Endometrium (tissue), 2 donors: ENCODE measurements around the gene TRIM62.

Experiments used
- FAIRE-seq: peaks from 2 replicates; lab custom pipeline; 2012; peaks lifted over from hg19 to GRCh38; lab: Jason Lieb, UNC
- donor health status: control.
- donor health status: control.

Gene TRIM62

DNA sequence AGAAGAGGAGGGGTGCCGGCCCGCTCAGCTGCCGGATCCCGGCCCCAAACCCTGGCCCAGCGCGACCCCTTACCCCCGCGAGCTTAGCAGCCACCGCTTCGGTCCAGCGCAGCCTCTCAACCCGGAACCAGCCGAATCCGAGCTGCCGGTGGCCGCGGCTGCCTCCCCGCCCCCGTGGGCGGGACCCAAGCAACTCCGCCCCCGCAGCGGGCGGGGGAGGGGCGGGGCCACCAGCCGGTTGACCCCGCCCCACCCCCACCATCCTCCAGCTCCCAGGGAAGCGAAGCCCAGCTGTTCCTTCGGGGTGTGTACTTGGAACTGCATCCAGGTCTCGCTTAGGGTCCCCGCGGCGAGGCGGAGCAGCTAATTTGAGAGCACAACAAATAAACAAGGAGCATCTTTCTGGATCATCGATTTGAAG, at the start of gene TRIM62:
Gene TRIM62 (minus strand): TSS at position 123 of the 421 bp plus-strand sequence. CDS start 611 bp downstream, outside the sequence.
- no peak for FAIRE-seq

DNA sequence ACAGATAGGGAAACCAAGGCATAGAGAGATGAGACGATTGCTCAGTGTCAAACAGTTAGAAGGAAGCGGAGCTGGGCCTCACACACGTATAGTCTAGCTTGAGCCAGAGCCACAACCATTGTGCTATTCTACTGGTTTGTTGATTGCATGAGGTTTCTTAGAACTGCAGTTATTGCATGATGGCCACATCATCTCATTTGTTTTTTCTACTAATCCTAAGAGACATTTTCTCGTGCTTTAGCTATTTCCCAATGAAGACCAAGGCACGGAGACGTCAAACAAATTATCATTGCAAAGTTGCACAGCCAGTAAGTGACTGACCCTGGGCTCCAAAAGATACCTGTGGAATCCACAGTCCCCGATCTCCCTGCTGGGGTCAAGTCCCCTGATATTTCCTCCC, 49.3 kb upstream of the TRIM62 start:
- no peak for FAIRE-seq

DNA sequence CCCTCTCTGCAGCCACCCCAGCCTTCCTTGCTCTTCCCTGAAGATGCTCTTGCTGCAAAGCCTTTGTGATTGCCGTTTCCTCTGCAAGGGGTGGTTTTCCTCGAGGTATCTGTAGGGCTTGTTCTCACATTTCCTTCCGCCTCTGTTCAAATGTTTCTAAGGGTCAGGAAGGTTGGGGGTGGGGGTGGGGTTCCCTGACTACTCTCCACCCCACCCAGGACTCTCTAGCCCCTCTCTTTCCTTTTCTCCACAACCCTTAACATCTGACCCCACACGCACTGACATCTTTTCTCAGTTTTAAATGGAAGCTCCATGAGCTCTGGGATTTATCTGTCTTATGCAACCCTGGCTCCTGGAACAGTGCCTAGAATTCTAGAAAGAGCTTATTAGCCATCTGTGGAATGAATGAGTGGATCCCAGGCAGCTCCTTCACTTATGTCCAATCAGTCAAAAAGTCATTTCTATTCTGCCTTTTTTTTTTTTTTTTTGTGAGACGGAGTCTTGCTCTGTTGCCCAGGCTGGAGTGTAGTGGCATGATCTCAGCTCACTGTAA, 47.2 kb upstream of the TRIM62 start:
- no peak for FAIRE-seq

DNA sequence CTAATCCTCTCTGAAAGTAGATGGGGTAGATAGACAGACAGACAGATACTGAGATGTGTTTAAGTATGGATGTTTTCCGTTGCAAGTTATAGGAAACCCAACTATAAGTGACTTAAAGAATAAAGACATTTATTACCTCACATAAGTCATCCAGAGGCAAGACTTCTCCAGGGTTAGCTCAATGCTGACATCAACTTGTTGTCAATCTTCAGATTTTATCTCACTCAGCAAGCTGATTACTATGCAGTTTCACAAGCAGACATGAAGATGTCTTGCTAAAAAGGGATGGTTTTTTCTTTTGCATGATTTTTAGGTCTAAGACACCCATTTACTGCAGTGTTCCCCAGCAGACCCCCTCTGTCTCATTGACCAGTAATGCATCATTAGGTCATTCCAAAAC, 43.7 kb upstream of the TRIM62 start:
- FAIRE-seq = no peak

DNA sequence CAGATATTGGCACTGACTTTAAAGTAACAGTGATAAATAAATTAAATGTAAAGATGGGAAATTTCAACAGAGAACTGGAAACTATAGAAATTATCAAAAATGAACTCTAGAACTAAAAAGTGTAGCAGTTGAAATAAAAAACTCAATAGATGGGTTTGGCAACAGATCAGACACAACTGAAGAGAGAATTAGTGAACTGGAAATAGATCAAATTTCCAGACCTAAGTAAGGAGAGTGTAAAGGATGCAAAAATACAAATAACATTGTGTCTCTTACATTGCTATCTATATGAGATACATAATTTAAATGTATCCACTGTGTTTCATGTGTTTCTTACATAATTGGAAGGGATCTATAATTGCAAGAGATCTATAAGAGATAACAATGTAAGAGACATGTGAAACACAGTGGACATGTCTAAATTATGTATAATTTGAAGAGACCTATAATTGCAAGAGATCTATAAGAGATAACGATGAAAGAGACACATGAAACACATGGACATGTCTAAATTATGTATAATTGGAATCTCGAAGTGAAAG, 42.4 kb upstream of the TRIM62 start:
- FAIRE-seq = no peak

DNA sequence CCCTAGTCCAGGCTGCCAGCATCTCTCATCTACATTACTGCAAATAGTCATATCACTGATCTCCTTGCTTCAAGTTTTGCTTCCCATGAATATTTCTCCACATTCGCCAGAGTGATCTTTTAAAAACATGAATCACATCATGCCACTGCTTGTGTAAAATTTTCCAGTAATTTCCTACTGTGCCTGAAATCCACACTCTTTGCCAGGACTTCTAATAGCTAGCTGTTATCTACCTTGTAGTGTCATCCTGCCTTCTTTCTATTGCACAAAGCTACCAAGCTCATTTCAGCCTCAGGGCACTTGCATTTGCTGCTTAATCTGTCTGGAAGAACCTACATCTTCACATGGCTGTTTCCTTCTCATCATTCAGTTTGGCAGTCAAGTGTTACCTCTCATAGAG, 40.5 kb upstream of the TRIM62 start:
- no peak for FAIRE-seq

DNA sequence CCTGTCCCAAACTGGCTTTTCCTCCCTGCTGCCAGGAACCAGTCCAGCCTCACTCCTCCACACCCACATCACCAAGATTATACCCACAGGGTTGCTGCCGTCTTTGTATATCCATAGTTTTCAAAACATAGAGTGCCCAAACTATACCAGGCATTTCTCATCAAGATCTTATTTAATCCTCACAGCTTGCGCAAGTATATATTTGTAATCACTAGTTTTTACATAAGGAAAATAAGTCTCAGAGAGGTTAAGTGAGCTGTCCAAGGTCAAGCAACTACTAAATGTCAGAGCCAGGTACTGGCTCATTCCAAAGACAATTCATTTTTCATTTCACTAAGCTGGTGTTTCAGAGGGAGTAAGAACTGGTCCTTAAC, 39.5 kb upstream of the TRIM62 start:
- FAIRE-seq = no peak

DNA sequence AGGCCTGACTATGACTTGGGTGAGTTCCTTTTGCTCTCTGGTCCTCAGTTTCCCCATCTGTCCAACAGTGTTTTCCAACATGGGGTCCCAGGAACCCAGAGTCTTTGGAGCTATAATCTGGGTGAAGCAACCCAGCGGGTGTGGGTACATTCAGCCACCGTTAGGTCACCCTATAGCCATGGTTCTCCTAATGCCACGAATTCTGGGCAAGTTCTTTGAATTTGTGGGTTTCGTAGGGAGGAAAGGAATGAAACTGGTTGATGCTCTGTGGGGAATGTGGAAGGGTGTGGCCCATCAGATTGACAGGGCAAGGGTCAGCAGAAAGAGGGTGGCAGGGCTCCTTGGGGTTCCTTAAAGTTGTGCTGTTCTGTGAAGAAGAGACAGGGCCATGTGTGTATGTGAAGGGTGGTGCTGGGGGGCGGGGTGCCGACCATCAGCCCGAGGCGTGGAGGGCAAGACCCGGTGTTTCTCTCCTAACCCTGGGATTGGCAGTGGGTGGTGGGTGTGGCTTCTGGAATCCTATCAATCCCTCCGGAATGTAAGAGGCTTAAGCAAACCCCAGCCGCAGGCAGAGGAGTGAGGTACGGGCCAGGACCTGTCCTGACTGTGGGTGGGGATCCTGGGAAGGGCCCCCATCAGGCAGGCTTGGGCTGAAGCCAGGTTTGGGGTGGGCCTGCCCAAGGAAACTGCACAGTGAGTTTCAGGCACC, 39.0 kb upstream of the TRIM62 start:
- no peak for FAIRE-seq

DNA sequence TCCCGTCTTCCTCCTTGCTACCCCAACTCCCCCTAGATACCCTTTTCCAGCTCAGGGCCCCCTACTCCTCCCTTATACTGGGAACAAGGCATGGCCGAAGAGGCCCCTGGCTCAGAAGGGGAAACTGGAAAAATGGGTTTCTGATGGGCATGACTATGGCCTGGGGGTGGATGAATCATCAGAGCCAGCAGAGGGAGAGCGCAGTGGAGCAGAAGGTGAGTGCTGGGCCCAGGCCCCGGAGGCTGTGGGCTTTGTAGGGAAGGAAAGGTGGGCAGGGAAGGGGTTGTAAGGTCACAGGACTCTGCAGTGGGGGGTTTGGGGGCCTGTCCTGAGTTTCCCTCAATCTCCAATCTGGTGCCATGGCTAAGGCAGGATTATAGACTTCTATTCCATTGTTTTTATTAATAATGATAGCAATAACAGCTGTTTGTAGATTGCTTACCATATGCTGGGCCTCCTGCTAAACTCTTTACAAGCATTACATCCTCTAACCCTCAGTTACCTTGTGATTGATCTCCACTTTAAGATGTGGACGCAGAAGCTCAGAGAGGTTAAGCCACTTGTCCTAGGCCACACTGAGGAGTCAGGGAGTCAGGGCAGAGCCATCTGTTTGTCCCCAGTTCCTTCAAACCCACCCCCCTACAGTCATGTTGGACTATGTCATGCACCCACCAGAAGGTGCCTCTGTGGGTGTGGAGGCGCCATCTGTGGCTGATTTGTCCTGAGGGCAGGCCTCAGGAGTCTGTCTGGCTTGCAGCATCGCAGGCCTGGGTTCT, 38.2 kb upstream of the TRIM62 start:
- no peak for FAIRE-seq

DNA sequence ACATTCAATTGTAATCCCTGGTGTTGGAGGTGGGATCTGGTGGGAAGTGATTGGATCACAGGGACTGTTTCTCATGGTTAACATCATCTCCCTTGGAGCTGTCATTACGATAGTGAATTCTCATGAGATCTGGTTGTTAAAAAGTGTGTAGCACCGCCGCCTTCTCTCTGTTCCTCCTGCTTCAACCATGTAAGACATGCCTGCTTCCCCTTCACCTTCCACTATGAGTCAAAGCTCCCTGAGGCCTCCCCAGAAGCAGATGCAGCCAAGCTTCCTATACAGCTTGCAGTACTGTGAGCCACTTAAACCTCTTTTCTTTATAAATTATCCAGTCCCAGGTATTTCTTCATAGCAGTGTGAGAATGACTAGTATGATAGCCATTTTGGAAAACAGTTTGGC, 30.1 kb upstream of the TRIM62 start:
- no peak for FAIRE-seq

DNA sequence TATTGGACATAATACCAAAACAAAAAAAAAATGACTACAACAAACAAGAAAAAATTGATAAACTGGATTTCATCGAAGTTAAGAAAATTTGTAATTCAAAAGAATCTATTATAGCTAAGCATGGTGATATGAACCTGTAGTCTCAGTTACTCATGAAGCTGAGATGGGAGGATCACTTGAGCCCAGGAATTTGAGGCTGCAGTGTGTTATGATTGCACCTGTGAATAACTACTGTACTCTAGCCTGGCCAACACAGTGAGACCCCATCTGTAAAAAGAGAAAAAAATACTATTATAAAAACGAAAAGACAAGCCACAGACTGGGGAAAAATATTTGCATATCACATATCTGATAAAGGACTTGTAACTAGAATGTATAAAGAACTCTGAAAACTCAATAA, 24.5 kb upstream of the TRIM62 start:
- FAIRE-seq = no peak

DNA sequence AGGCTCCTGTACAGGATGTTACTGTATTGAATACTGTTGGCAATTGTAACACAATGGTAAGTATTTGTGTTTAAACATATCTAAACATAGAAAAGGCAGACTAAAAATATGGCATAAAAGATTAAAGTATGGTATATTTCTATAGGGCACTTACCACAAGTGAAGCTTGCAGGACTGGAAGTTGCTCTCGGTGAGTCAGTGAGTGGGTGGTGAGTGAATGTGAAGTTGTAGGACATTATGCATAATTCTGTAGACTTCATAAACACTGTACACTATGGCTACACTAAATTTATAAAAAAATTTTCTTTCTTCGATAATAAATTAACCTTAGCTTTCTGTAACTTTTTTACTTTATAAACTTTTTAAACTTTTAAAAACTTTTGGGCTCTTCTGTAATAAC, 13.7 kb upstream of the TRIM62 start:
- FAIRE-seq = no peak

DNA sequence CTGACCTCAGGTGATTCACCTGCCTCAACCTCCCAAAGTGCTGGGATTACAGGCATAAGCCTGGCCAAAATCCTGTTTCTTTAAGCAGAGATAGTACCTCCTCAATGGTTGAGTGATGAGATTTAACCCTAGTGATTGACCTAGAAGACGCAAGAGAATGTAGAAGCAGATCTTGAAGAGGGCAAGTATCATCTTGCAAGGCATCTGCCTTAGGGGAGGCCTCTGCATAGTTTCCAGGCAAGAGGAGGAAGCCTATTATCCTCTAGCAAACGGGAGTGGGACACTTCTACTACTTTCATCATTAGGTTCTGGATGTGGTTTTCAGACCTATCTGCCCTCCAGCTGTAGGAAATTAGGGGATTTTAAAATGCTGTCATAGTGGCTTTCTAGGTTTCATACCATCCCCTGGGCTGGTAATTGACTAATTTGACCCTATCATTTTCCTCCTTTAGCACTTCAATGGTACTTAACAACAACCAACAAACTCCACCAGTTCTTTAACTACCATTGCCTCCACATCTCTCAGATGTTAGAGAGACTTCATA, 10.0 kb upstream of the TRIM62 start:
- FAIRE-seq = no peak

DNA sequence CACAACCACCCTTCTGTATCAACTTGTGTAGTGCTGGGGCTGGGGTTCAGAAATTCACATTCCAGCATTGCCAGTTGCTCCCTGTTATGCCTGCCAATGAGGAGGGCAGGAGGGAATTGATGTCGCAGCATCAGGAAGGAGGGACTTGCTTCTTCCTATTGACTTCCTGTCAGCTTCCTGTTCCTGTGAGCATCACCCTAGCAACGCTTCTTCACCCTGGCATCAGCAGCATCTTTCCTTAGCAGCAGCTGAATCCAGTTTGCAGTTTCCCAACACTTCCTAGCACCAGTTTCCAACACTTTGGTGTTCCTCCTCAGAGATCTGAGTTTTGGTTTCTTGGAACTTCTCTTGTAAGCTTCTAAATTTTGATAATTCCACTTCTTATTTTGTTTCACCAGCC, 8.9 kb upstream of the TRIM62 start:
- no peak for FAIRE-seq

DNA sequence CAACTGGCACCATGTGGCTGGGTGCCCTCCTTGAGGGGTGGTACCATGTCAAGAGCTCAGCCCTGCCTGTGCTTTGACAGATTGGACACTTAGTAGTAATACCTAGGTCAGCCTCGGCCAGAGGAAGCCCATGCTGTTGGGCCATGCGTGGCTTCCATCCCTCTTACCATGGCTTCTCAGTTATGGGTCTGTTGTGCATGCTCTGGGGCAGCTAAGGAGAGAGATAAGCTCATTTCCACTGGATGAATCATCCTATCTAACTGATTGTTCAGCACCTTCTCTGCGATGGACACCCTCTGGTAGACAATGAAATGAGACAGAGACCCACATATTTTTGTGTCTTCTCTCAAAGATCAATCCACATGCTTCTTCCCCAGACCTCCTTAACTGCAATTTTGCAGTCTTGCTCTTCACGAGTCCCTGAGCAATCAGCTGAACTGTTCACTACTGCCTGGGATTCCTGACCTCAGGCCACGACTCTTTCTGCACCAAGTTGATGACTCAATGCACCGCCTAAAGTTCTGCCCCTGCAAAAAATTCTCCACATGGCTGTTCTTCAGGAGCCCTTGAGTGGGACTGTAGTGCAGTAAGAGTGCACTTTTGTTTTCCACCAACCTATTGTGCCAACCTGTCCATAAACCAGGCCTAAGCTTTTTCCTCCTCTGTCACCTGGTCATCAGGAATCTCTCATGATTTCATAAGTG, 6.9 kb upstream of the TRIM62 start:
- FAIRE-seq = no peak

DNA sequence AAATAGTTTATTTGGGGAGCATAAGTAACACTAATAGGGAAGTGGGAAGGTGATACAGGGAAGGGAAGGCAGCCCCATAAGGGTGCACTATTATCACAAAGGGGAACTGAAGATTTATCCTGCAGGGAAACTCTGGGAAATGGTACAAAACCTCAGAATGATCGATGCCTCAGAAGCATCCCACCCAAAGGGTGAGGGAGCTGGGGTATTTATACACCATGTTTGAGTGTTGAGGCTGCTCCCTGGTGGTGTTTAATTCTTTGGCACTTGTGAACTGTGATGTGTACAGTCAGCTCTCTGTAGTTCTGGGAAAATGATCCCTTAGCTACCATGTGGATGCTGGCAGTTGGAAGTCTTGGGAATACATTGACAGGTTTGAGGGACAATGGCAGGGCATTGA, 5.1 kb upstream of the TRIM62 start:
- FAIRE-seq = no peak

DNA sequence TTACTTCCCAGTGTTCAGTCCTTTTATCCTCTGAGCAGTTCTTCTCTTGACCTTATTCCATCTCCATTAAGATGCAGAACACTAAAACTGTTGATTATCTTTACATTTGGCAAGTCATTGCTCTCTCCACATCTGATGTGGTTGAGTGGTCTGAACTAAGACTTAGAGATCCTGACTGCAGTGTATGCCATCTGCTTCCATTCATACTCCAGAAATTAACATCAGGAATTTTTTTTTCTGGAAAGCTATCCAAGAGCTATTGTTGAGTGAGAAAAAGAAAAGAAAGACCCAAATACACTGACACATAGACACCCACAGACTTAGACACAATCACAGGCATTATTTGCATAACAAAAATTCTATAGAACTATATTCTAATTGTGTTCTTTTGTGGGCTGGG, 3.7 kb upstream of the TRIM62 start:
- FAIRE-seq = no peak

DNA sequence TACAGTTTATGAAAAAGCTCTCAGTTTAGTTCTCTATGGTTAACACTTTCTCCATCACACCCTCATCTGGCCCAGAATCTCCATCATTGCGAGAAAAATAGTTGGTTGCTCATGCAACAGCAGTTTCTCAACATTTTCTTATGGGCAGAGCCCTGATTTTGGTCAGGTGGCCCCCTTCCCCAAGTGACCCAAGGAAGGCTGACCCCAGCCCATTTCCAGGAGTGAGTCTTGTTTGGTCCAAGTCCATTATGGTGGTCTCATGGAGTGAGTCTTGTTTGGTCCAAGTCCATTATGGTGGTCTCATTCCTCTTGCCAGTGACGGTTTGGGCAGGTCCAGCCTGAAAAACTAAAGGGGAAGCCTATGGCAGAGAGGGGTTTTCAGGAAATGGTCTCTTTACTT, 1.5 kb upstream of the TRIM62 start:
- FAIRE-seq = no peak

DNA sequence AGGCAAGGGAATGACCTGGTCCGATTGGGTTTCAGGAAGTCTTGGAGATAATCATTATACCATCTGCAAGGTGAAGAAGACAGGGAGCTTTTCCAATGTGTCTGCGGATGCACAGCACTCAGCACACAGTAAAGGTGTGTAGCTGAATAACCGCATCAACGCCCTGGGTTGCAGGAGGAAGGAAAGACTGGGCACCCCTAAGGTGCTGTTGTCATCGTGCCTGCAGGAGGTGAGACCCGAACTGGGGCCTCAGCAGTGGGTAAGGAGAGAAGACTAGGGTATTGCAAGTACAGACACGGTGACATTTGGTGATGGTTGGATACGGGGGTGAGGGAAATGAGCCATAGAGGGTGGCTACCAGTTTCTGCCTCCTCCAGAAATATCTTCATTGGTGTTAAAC, 1.1 kb upstream of the TRIM62 start:
- no peak for FAIRE-seq

DNA sequence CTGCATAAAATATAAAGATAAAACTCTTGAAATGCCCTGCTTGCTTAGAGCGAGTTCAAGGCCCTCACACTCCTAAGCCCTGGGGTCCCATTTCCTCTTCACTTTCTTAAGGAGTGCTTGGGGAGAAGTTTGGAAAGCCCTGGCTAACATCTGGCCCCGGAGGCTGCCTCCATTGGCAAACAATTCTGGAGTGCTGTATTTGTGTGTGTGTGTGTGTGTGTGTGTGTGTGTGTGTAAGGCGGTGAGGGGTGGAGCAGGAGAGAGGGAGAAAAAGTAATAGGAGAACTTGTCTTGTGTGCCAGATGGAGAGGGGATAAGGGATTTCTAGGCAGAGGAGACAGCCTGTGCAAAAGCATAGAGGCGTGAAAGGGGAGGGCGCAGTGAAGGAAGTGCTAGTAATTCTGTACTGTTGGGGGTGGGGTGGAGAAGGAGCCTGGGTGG, 578 bp upstream of the TRIM62 start:
- no peak for FAIRE-seq

DNA sequence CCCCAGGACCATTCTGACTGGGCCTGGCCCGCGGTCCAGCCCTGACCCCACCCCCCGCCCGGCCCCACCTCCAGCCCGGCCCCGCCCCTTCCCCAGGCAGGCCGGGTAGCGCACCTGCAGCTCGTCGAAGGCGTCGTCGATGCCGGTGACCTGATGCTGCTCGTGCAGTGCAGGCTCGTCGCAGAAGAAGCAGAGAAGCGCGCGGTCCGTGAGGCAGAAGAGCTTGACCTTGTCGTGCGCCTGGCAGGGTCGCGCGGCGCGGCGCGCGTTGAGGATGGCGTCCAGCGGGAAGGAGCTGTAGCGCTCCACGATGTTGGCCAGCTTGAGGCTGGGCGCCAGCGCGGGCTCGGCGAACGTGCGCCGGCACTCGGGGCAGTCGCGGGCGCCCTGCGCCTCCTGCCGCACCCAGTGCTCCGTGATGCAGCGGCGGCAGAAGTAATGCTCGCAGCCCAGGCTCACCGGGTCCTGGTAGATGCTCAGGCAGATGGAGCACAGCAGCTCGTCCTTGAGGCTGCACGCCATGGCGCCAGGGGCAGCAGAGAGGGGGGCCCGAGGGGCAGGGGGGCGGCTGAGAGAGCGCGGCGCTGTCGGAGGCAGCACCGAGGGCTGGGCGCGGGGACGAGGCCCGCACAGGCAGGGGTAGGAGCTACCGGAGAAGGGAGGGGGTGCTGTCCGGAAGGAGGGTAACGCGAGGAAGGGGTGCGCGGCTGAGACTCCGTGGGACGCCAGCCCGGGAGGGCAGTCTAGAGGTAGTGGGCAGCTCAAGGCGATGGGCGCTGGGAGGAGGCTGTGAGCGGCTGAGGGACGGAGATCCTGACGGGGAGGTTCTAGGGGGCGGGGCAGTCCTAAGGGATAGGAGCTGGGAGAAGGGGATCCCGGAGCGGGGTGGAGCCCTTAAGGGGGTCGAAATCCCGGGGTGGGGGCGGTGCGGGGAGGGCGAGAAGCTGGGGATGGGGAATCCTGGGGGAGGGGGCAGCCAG, 642 bp downstream of the TRIM62 start:
- FAIRE-seq = no peak
